CD4-positive, alpha-beta T cell (primary cell): ENCODE data around the gene MST1. TPM values are rescaled to one million over a fixed set of nuclear protein-coding genes. Genes with fewer than 3 reads are reported as not detected.

Source experiments
- ATAC-seq: fragments of 200-7000 bp; cut with Tn5 transposase; one replicate; pipeline ENCODE4 v1.10.0; 2022; ENCODE audit warnings: mild to moderate bottlenecking; ENCODE audit not compliant: poor library complexity
- CTCF ChIA-PET: fragments of 350-600 bp; sonication (Branson Sonifier 250); formaldehyde crosslinking; loops from one replicate; lab custom pipeline; 2021; ENCODE audit warnings: antibody characterized with exemption, inconsistent platforms; lab: Charles Lee
- POLR2A ChIA-PET: fragments of 350-600 bp; sonication (Branson Sonifier 250); formaldehyde crosslinking; loops from one replicate; lab custom pipeline; 2021; ENCODE audit warnings: antibody characterized with exemption, inconsistent platforms; lab: Charles Lee
- DNase-seq, 14 experiments: peaks; one replicate each; pipeline ENCODE4 v3.0.0-alpha.2; 2013 to 2020; ENCODE audit warnings: mixed read lengths in 2 of 14
- H3K27ac ChIP-seq, 2 donors: one replicate each; pipeline versions ENCODE4 v1.5.1 to v1.7.0; 2013; ENCODE audit warnings: low read length in 2 of 2, low read depth in 1 of 2, mild to moderate bottlenecking in 1 of 2
- H3K27me3 ChIP-seq, 2 experiments: 1 replicate in 1 of 2; 2 replicates in 1 of 2; pipeline versions ENCODE4 v1.6.1 to v1.7.0; 2013; ENCODE audit warnings: low read length in 2 of 2, control low read depth in 1 of 2, mild to moderate bottlenecking in 1 of 2, moderate library complexity in 1 of 2; ENCODE audit not compliant: insufficient read depth in 2 of 2, control insufficient read depth in 1 of 2
- H3K36me3 ChIP-seq: one replicate; pipeline ENCODE4 v1.6.1; 2013; ENCODE audit warnings: low read length, control low read depth; ENCODE audit not compliant: insufficient read depth
- H3K4me1 ChIP-seq: one replicate; pipeline ENCODE4 v1.6.1; 2013; ENCODE audit warnings: low read length, control low read depth; ENCODE audit not compliant: insufficient read depth
- H3K4me3 ChIP-seq: one replicate; pipeline ENCODE4 v1.5.1; 2013; ENCODE audit warnings: mild to moderate bottlenecking, low read length, moderate library complexity
- H3K9me3 ChIP-seq, 2 experiments: 1 replicate in 1 of 2; 2 replicates in 1 of 2; pipeline versions ENCODE4 v1.6.1 to v1.7.0; 2013; ENCODE audit warnings: low read length in 2 of 2, mild to moderate bottlenecking in 2 of 2, control low read depth in 1 of 2, moderate library complexity in 1 of 2; ENCODE audit not compliant: control insufficient read depth in 1 of 2, insufficient read depth in 1 of 2
- H3K27ac Mint-ChIP-seq: one replicate; pipeline ENCODE4 v1.8.0; 2020; ENCODE audit warnings: mixed read lengths
- H3K27me3 Mint-ChIP-seq: one replicate; pipeline ENCODE4 v1.8.0; 2021; ENCODE audit warnings: mixed read lengths
- H3K36me3 Mint-ChIP-seq: one replicate; pipeline ENCODE4 v1.8.0; 2021; ENCODE audit warnings: low read depth, mixed read lengths
- H3K4me1 Mint-ChIP-seq: one replicate; pipeline ENCODE4 v1.8.0; 2021; ENCODE audit warnings: low read depth, mixed read lengths
- H3K4me3 Mint-ChIP-seq: one replicate; pipeline ENCODE4 v1.8.0; 2020; ENCODE audit warnings: mild to moderate bottlenecking, mixed read lengths
- H3K9me3 Mint-ChIP-seq: one replicate; pipeline ENCODE4 v1.8.0; 2020; ENCODE audit warnings: mixed read lengths
- CTCF ChIP-seq: fragments of 200-600 bp; IDR thresholded peaks from one replicate; pipeline ENCODE4 v1.8.0; 2022; ENCODE audit warnings: antibody characterized with exemption, mild to moderate bottlenecking
- intact Hi-C, 2 experiments: fragments of 100-400 bp; cut with DNase I in 1 of 2; cut with micrococcal nuclease in 1 of 2; formaldehyde crosslinking; loops; one replicate each; pipeline versions ENCODE4 v1.15.1 to v1.9.0; 2023 to 2025; cut with DNase I, micrococcal nuclease
- total RNA-seq, 174 experiments: library from RNA in 2 of 174; stranded (reverse) in 2 of 174; gene quantifications; one replicate each; pipeline ENCODE4 v1.2.3 and lab custom pipeline; 2021 to 2026

Gene MST1
- total RNA-seq, 2 experiments from 2014 or later, result 7.8 TPM

DNA sequence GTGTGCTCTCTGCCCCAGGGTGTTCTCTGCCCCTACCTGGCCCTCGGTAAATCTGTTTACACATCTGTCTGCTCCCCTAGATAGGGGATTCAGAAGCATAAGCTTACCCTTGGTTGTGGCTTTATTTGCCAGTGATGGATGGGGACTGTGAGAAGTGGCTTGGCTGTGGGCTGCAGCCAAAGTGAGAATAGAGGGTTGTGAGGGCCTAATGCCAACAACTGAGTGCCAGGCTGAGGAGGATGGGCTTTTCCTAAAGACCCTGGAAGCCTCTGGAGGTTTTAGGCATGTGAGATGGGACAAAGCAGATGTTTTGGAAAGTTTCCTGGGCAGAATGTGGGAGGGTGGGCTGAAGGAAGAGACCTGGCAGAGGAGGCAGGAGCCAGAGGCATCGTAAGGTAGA lies 30.6 kb downstream of the MST1 start:
- Histone ChIP-seq H3K4me1 (no peaks in the 10 kb centered on the region), H3K9me3 (no peaks in the 10 kb centered on the region), H3K4me3 (no peak overlapping the region), H3K27ac (no peak overlapping the region), H3K27me3 (peaks cover 0 to 7% of the 10 kb centered on the region in 2 experiments), H3K36me3 (no peaks in the 10 kb centered on the region)
- H3K9me3 Mint-ChIP-seq, result no peaks in the 10 kb centered on the region
- ChIA-PET POLR2A (no interaction called here), CTCF (no interaction called here)
- no peak for TF ChIP-seq CTCF
- no peaks in the 10 kb centered on the region for H3K36me3 Mint-ChIP-seq
- no peak overlapping the region for H3K4me3 Mint-ChIP-seq
- peaks cover 5% of the 10 kb centered on the region for H3K27me3 Mint-ChIP-seq
- DNase-seq (no peak), ATAC-seq (no peak)
- no peak overlapping the region for H3K27ac Mint-ChIP-seq
- no peaks in the 10 kb centered on the region for H3K4me1 Mint-ChIP-seq
- intact Hi-C loops, result no loop called here

- no peak for TF ChIP-seq CTCF
- CTCF ChIA-PET, result no interaction called here
- peaks cover 5% of the 10 kb centered on the region for H3K27me3 Mint-ChIP-seq
These were observed 31.9 kb downstream of the MST1 start for GRCh38 chr3:49657208-49657915.

DNA sequence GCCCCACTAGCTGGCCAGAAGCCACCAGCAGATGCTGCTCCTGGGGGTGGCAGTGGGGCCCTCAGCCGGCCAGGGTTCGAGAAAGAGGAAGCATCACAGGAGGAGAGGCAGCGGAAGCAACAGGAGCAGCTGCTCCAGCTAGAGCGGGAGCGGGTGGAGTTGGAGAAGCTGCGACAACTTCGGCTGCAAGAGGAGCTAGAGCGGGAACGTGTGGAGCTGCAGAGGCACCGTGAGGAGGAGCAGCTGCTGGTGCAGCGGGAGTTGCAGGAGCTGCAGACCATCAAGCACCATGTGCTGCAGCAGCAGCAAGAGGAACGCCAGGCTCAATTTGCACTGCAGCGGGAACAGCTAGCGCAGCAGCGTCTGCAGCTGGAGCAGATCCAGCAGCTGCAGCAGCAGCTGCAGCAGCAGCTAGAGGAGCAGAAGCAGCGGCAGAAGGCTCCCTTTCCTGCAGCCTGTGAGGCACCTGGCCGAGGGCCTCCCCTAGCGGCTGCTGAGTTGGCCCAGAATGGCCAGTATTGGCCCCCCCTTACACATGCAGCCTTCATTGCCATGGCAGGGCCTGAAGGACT lies 32.6 kb downstream of the MST1 start:
- Mint-ChIP-seq H3K27ac (no peak overlapping the region), H3K27me3 (peaks cover 5% of the 10 kb centered on the region), H3K4me1 (no peaks in the 10 kb centered on the region), H3K9me3 (no peaks in the 10 kb centered on the region), H3K36me3 (no peaks in the 10 kb centered on the region), H3K4me3 (no peak overlapping the region)
- Histone ChIP-seq H3K36me3 (no peaks in the 10 kb centered on the region), H3K9me3 (no peaks in the 10 kb centered on the region), H3K4me1 (no peaks in the 10 kb centered on the region), H3K27ac (no peak overlapping the region), H3K27me3 (peaks cover 0 to 7% of the 10 kb centered on the region in 2 experiments), H3K4me3 (no peak overlapping the region)
- TF ChIP-seq CTCF, result no peak
- DNase-seq (no peak), ATAC-seq (no peak)
- ChIA-PET CTCF (no interaction called here), POLR2A (no interaction called here)
- intact Hi-C loops, result no loop called here

More at GRCh38 chr3:49657208-49657915, 31.9 kb downstream of the MST1 start:
- no peaks in the 10 kb centered on the region for H3K4me1 Mint-ChIP-seq
- H3K36me3 ChIP-seq, result no peaks in the 10 kb centered on the region
- intact Hi-C loops, result no loop called here
- POLR2A ChIA-PET, result no interaction called here
- H3K4me3 ChIP-seq, result no peak overlapping the region
- H3K27ac Mint-ChIP-seq, result no peak overlapping the region
- no peaks in the 10 kb centered on the region for H3K4me1 ChIP-seq
- peaks cover 0 to 7% of the 10 kb centered on the region in 2 experiments for H3K27me3 ChIP-seq
- DNase-seq, result no peak
- no peaks in the 10 kb centered on the region for H3K9me3 Mint-ChIP-seq
- no peak overlapping the region for H3K27ac ChIP-seq
- H3K4me3 Mint-ChIP-seq, result no peak overlapping the region
- no peaks in the 10 kb centered on the region for H3K9me3 ChIP-seq
- no peak for ATAC-seq
- H3K36me3 Mint-ChIP-seq, result no peaks in the 10 kb centered on the region
